WTC11 (cell line): ENCODE results near the gene SLC38A4. TPM values are rescaled to one million over a fixed set of nuclear protein-coding genes. Genes with fewer than 3 reads are reported as not detected.

Source experiments
- ATAC-seq: fragments of 200-7000 bp; cut with Tn5 transposase; 2 replicates; pipeline ENCODE4 v1.10.0; 2021; ENCODE audit warnings: mild to moderate bottlenecking, moderate library complexity
- CTCF ChIA-PET: fragments of 300-600 bp; sonication (Branson Sonifier 250); formaldehyde crosslinking; loops from one replicate; lab custom pipeline; 2021; ENCODE audit warnings: antibody characterized with exemption; lab: Charles Lee
- POLR2A ChIA-PET: fragments of 350-600 bp; sonication (Branson Sonifier 250); formaldehyde crosslinking; loops from one replicate; lab custom pipeline; 2021; ENCODE audit warnings: antibody characterized with exemption; lab: Charles Lee
- DNase-seq: peaks from one replicate; pipeline ENCODE4 v3.0.0; 2021; ENCODE audit warnings: low spot score
- H3K27ac Mint-ChIP-seq: 2 replicates; pipeline ENCODE4 v1.8.0; 2021; ENCODE audit warnings: mixed read lengths
- H3K27me3 Mint-ChIP-seq: 2 replicates; pipeline ENCODE4 v1.8.0; 2021; ENCODE audit warnings: low read depth, mild to moderate bottlenecking, moderate library complexity, mixed read lengths
- H3K36me3 Mint-ChIP-seq: 2 replicates; pipeline ENCODE4 v1.8.0; 2021; ENCODE audit warnings: mixed read lengths
- H3K4me1 Mint-ChIP-seq: 2 replicates; pipeline ENCODE4 v1.8.0; 2022; ENCODE audit warnings: mixed read lengths
- H3K4me3 Mint-ChIP-seq: 2 replicates; pipeline ENCODE4 v1.8.0; 2021; ENCODE audit warnings: mild to moderate bottlenecking, moderate library complexity, mixed read lengths
- H3K9me3 Mint-ChIP-seq: 2 replicates; pipeline ENCODE4 v1.8.0; 2021; ENCODE audit warnings: mixed read lengths
- ATF3 ChIP-seq: sonication (generic); formaldehyde crosslinking; conservative IDR thresholded peaks from 2 replicates; pipeline ENCODE4 v1.8.1; 2022; ENCODE audit warnings: mild to moderate bottlenecking, missing genetic modification reagents
- EMX1 ChIP-seq: fragments of 250-450 bp; sonication (Bioruptor Pico); IDR thresholded peaks from 2 replicates; pipeline ENCODE4 v1.8.0; 2021; ENCODE audit warnings: mild to moderate bottlenecking
- ESRRA ChIP-seq: sonication (generic); formaldehyde crosslinking; IDR thresholded peaks from 2 replicates; pipeline ENCODE4 v1.8.1; 2022; ENCODE audit warnings: mild to moderate bottlenecking, missing genetic modification reagents, borderline replicate concordance
- FOXJ3 ChIP-seq: sonication (generic); formaldehyde crosslinking; IDR thresholded peaks from 2 replicates; pipeline ENCODE4 v1.9.0; 2021; ENCODE audit warnings: missing genetic modification reagents, mild to moderate bottlenecking, borderline replicate concordance
- FOXP1 ChIP-seq: sonication (generic); formaldehyde crosslinking; IDR thresholded peaks from 2 replicates; pipeline ENCODE4 v1.8.0; 2022; ENCODE audit warnings: missing genetic modification reagents, mild to moderate bottlenecking, moderate library complexity, borderline replicate concordance
- GTF2I ChIP-seq: fragments of 250-450 bp; sonication (Bioruptor Pico); conservative IDR thresholded peaks from 2 replicates; pipeline ENCODE4 v1.4.0; 2021; ENCODE audit warnings: mild to moderate bottlenecking
- HMGA2 ChIP-seq: fragments of 250-450 bp; sonication (Bioruptor Pico); IDR thresholded peaks from 2 replicates; pipeline ENCODE4 v1.4.0; 2021; ENCODE audit warnings: mild to moderate bottlenecking, moderate library complexity
- JAZF1 ChIP-seq: fragments of 250-450 bp; sonication (Bioruptor Pico); IDR thresholded peaks from 2 replicates; pipeline ENCODE4 v1.9.0; 2021; ENCODE audit warnings: moderate library complexity, mild to moderate bottlenecking, inconsistent platforms
- MYBL2 ChIP-seq: sonication (generic); formaldehyde crosslinking; IDR thresholded peaks from 2 replicates; pipeline ENCODE4 v1.8.1; 2023; ENCODE audit warnings: mild to moderate bottlenecking, moderate library complexity, missing genetic modification reagents
- NFE2L1 ChIP-seq: sonication (generic); formaldehyde crosslinking; IDR thresholded peaks from 2 replicates; pipeline ENCODE4 v1.8.1; 2023; ENCODE audit warnings: missing genetic modification reagents
- NFYB ChIP-seq: sonication (generic); formaldehyde crosslinking; conservative IDR thresholded peaks from 2 replicates; pipeline ENCODE4 v1.8.0; 2022; ENCODE audit warnings: low read depth, missing genetic modification reagents
- OVOL2 ChIP-seq: fragments of 250-450 bp; sonication (Bioruptor Pico); IDR thresholded peaks from 2 replicates; pipeline ENCODE4 v1.9.0; 2021; ENCODE audit warnings: mild to moderate bottlenecking, borderline replicate concordance
- SMAD3 ChIP-seq: sonication (generic); formaldehyde crosslinking; IDR thresholded peaks from 2 replicates; pipeline ENCODE4 v1.8.0; 2022; ENCODE audit warnings: missing genetic modification reagents, mild to moderate bottlenecking, borderline replicate concordance
- STAT6 ChIP-seq: sonication (generic); formaldehyde crosslinking; conservative IDR thresholded peaks from 2 replicates; pipeline ENCODE4 v1.8.1; 2023; ENCODE audit warnings: mild to moderate bottlenecking, low read depth, missing genetic modification reagents, moderate library complexity
- TEAD1 ChIP-seq: sonication (generic); formaldehyde crosslinking; IDR thresholded peaks from 2 replicates; pipeline ENCODE4 v1.8.0; 2022; ENCODE audit warnings: mild to moderate bottlenecking, missing genetic modification reagents
- TEAD4 ChIP-seq: sonication (generic); formaldehyde crosslinking; IDR thresholded peaks from 2 replicates; pipeline ENCODE4 v1.8.0; 2022; ENCODE audit warnings: mild to moderate bottlenecking, missing genetic modification reagents
- ZBTB21 ChIP-seq: sonication (generic); formaldehyde crosslinking; IDR thresholded peaks from 2 replicates; pipeline ENCODE4 v1.8.1; 2023; ENCODE audit warnings: mild to moderate bottlenecking, missing genetic modification reagents, borderline replicate concordance
- ZNF396 ChIP-seq: fragments of 250-450 bp; sonication (Bioruptor Pico); IDR thresholded peaks from 2 replicates; pipeline ENCODE4 v1.8.0; 2021; ENCODE audit warnings: mild to moderate bottlenecking, moderate library complexity, borderline replicate concordance
- ZNF425 ChIP-seq: fragments of 250-450 bp; sonication (Bioruptor Pico); conservative IDR thresholded peaks from 2 replicates; pipeline ENCODE4 v1.9.0; 2021; ENCODE audit warnings: mild to moderate bottlenecking
- ZNF671 ChIP-seq: fragments of 250-450 bp; sonication (Bioruptor Pico); IDR thresholded peaks from 2 replicates; pipeline ENCODE4 v1.8.0; 2021; ENCODE audit warnings: mild to moderate bottlenecking
- total RNA-seq: library from RNA; stranded (reverse); gene quantifications from 3 replicates; pipeline ENCODE4 v1.2.3, GENCODE V29; 2021
- TF ChIP-seq, protein P1 (sequence below): fragments of 250-450 bp; sonication (Bioruptor Pico); IDR thresholded peaks from 2 replicates; pipeline ENCODE4 v1.9.0; 2021; ENCODE audit warnings: mild to moderate bottlenecking
- TF ChIP-seq, protein P2 (sequence below): sonication (generic); formaldehyde crosslinking; IDR thresholded peaks from 2 replicates; pipeline ENCODE4 v1.8.0; 2022; ENCODE audit warnings: mild to moderate bottlenecking, missing genetic modification reagents
- TF ChIP-seq, protein P3 (sequence below): fragments of 250-450 bp; sonication (Bioruptor Pico); IDR thresholded peaks from 2 replicates; pipeline ENCODE4 v2.1.2; 2022; ENCODE audit warnings: mild to moderate bottlenecking, moderate library complexity
- TF ChIP-seq, protein P4 (sequence below): sonication (generic); formaldehyde crosslinking; IDR thresholded peaks from 2 replicates; pipeline ENCODE4 v1.8.1; 2022; ENCODE audit warnings: mild to moderate bottlenecking, moderate library complexity, missing genetic modification reagents
- TF ChIP-seq, protein P5 (sequence below): sonication (generic); formaldehyde crosslinking; IDR thresholded peaks from 2 replicates; pipeline ENCODE4 v1.8.1; 2023; ENCODE audit warnings: mild to moderate bottlenecking, missing genetic modification reagents

Gene SLC38A4
- total RNA-seq, 1 experiment from 2014 or later: 6.1 TPM

DNA sequence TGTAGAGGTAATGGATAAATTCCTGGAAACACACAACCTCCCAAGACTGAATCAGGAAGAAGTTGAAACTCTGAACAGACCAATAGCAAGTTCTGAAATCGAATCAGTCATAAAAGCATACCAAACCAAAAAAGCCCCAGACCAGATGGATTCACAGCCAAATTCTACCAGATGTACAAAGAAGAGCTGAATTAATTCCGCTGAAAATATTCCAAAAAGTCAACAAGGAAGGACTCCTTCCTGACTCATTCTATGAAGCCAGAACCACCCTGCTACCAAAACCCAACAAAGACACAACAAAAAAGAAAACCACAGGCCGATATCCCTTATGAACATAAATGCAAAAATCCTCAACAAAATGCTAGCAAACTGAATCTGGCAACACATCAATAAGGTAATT, 81.5 kb downstream of the SLC38A4 start:
- Mint-ChIP-seq H3K9me3 (peaks cover 43% of the 10 kb centered on the region), H3K27ac (no peak overlapping the region), H3K36me3 (peaks cover 5% of the 10 kb centered on the region; the same call in 1 of the 2 replicates), H3K4me1 (no peaks in the 10 kb centered on the region), H3K27me3 (peaks cover 5% of the 10 kb centered on the region), H3K4me3 (no peak overlapping the region)
- POLR2A ChIA-PET: no interaction called here
- TF ChIP-seq FOXP1 (CRISPR knock-in tag): no peak
- no peak for TF ChIP-seq EMX1
- TF ChIP-seq, protein P1, sequence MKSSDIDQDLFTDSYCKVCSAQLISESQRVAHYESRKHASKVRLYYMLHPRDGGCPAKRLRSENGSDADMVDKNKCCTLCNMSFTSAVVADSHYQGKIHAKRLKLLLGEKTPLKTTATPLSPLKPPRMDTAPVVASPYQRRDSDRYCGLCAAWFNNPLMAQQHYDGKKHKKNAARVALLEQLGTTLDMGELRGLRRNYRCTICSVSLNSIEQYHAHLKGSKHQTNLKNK (CRISPR knock-in tag): no peak
- TF ChIP-seq FOXJ3 (CRISPR knock-in tag): no peak
- TF ChIP-seq ESRRA (CRISPR knock-in tag): no peak
- TF ChIP-seq, protein P2, sequence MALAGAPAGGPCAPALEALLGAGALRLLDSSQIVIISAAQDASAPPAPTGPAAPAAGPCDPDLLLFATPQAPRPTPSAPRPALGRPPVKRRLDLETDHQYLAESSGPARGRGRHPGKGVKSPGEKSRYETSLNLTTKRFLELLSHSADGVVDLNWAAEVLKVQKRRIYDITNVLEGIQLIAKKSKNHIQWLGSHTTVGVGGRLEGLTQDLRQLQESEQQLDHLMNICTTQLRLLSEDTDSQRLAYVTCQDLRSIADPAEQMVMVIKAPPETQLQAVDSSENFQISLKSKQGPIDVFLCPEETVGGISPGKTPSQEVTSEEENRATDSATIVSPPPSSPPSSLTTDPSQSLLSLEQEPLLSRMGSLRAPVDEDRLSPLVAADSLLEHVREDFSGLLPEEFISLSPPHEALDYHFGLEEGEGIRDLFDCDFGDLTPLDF (CRISPR knock-in tag): no peak
- TF ChIP-seq ZNF425 (CRISPR knock-in tag): no peak
- no peak for TF ChIP-seq NFYB
- no peak for TF ChIP-seq TEAD1 (CRISPR knock-in tag)
- no peak for TF ChIP-seq ZNF671
- no peak for TF ChIP-seq TEAD4 (CRISPR knock-in tag)
- TF ChIP-seq, protein P3, sequence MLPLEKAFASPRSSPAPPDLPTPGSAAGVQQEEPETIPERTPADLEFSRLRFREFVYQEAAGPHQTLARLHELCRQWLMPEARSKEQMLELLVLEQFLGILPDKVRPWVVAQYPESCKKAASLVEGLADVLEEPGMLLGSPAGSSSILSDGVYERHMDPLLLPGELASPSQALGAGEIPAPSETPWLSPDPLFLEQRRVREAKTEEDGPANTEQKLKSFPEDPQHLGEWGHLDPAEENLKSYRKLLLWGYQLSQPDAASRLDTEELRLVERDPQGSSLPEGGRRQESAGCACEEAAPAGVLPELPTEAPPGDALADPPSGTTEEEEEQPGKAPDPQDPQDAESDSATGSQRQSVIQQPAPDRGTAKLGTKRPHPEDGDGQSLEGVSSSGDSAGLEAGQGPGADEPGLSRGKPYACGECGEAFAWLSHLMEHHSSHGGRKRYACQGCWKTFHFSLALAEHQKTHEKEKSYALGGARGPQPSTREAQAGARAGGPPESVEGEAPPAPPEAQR (CRISPR knock-in tag): no peak
- no peak for TF ChIP-seq JAZF1
- no peak for TF ChIP-seq OVOL2 (CRISPR knock-in tag)
- no peak for TF ChIP-seq ZNF396
- no peak for TF ChIP-seq MYBL2 (CRISPR knock-in tag)
- TF ChIP-seq GTF2I: no peak
- TF ChIP-seq NFE2L1 (CRISPR knock-in tag): no peak
- TF ChIP-seq, protein P4, sequence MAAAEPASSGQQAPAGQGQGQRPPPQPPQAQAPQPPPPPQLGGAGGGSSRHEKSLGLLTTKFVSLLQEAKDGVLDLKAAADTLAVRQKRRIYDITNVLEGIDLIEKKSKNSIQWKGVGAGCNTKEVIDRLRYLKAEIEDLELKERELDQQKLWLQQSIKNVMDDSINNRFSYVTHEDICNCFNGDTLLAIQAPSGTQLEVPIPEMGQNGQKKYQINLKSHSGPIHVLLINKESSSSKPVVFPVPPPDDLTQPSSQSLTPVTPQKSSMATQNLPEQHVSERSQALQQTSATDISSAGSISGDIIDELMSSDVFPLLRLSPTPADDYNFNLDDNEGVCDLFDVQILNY (CRISPR knock-in tag): no peak
- no peak for TF ChIP-seq ATF3 (CRISPR knock-in tag)
- CTCF ChIA-PET: no interaction called here
- DNase-seq (no peak), ATAC-seq (no peak)

GRCh38 chr12:46743456-46743855, 82.3 kb downstream of the SLC38A4 start:
- no peaks in the 10 kb centered on the region for H3K4me1 Mint-ChIP-seq
- no peak for ATAC-seq
- peaks cover 10% of the 10 kb centered on the region for H3K27me3 Mint-ChIP-seq
- H3K4me3 Mint-ChIP-seq: no peak overlapping the region
- POLR2A ChIA-PET: no interaction called here
- H3K36me3 Mint-ChIP-seq: peaks cover 5% of the 10 kb centered on the region
- DNase-seq: no peak
- CTCF ChIA-PET: no interaction called here
- H3K27ac Mint-ChIP-seq: no peak overlapping the region
- H3K9me3 Mint-ChIP-seq: peaks cover 43% of the 10 kb centered on the region
- TF ChIP-seq ZBTB21 (CRISPR knock-in tag) (no peak), SMAD3 (no peak), HMGA2 (CRISPR knock-in tag) (no peak), STAT6 (CRISPR knock-in tag) (no peak)
- TF ChIP-seq, protein P5, sequence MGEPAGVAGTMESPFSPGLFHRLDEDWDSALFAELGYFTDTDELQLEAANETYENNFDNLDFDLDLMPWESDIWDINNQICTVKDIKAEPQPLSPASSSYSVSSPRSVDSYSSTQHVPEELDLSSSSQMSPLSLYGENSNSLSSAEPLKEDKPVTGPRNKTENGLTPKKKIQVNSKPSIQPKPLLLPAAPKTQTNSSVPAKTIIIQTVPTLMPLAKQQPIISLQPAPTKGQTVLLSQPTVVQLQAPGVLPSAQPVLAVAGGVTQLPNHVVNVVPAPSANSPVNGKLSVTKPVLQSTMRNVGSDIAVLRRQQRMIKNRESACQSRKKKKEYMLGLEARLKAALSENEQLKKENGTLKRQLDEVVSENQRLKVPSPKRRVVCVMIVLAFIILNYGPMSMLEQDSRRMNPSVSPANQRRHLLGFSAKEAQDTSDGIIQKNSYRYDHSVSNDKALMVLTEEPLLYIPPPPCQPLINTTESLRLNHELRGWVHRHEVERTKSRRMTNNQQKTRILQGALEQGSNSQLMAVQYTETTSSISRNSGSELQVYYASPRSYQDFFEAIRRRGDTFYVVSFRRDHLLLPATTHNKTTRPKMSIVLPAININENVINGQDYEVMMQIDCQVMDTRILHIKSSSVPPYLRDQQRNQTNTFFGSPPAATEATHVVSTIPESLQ (CRISPR knock-in tag): no peak
